ENCODE measurements around the gene CNNM2. TPM values are rescaled to one million over a fixed set of nuclear protein-coding genes. Genes with fewer than 3 reads are reported as not detected.

CNNM2 gene
- total RNA-seq, 1 donor from 2014 or later: 14.3 TPM

DNA sequence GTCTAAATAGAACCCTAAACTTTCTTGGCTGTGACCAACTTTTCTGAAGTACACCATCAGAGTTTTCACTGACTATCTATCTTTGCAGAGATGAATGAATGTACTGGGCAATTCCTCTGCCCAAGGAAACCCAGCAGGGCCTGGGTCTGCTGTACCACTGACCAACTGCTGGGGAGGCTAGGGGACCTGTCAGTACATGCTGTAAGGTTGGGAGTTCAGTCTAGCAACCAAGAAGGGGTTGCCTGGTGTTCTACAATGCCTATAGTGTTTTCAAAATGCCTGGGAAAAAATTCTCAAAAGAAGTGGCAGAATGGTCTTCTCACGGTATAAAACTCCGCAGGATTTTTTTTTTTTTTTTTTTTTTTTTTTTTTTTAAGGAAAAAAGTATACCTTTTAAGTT, 168.7 kb downstream of the CNNM2 start:
- no peaks in the 10 kb centered on the region for H3K36me3 Mint-ChIP-seq (ENCODE audit: unreplicated experiment)
- no peak for DNase-seq
- no peak overlapping the region for H3K4me3 Mint-ChIP-seq (ENCODE audit: unreplicated experiment)
- H3K27ac Mint-ChIP-seq (ENCODE audit: unreplicated experiment): no peak overlapping the region
- H3K4me1 Mint-ChIP-seq (ENCODE audit: low read depth, unreplicated experiment): no peaks in the 10 kb centered on the region
- H3K9me3 Mint-ChIP-seq (ENCODE audit: unreplicated experiment): no peaks in the 10 kb centered on the region
- peaks cover under 1% of the 10 kb centered on the region for H3K27me3 Mint-ChIP-seq (ENCODE audit: unreplicated experiment)
- TF ChIP-seq, protein P1, sequence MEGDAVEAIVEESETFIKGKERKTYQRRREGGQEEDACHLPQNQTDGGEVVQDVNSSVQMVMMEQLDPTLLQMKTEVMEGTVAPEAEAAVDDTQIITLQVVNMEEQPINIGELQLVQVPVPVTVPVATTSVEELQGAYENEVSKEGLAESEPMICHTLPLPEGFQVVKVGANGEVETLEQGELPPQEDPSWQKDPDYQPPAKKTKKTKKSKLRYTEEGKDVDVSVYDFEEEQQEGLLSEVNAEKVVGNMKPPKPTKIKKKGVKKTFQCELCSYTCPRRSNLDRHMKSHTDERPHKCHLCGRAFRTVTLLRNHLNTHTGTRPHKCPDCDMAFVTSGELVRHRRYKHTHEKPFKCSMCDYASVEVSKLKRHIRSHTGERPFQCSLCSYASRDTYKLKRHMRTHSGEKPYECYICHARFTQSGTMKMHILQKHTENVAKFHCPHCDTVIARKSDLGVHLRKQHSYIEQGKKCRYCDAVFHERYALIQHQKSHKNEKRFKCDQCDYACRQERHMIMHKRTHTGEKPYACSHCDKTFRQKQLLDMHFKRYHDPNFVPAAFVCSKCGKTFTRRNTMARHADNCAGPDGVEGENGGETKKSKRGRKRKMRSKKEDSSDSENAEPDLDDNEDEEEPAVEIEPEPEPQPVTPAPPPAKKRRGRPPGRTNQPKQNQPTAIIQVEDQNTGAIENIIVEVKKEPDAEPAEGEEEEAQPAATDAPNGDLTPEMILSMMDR (IDR thresholded peaks at IDR 0.05; ENCODE audit: partially characterized antibody, unreplicated experiment): no peak

DNA sequence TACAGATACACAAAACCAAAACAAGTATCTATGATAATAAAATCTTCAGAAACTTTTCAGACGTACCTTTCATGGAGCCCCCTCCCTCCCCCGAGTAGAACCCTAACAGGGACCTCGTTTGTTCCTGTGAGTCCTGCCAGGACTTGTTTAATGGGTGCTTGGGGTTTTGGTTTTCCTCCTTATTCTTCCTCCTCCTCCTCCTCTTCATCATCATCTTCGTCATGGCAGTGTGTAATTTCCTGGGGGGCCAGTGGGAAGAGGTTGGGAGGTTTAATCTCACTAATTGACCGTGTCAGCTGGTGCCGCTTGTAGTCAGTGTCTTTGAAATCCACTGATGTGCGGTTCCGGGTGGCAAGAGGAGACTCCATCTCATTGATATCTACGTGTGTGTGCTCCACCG, 171.4 kb downstream of the CNNM2 start:
- no peaks in the 10 kb centered on the region for H3K27me3 Mint-ChIP-seq (ENCODE audit: unreplicated experiment)
- H3K4me3 Mint-ChIP-seq (ENCODE audit: unreplicated experiment): no peak overlapping the region
- H3K27ac Mint-ChIP-seq (ENCODE audit: unreplicated experiment): no peak overlapping the region
- H3K9me3 Mint-ChIP-seq (ENCODE audit: unreplicated experiment): no peaks in the 10 kb centered on the region
- H3K36me3 Mint-ChIP-seq (ENCODE audit: unreplicated experiment): no peaks in the 10 kb centered on the region
- DNase-seq: no peak
- TF ChIP-seq, protein P1 (IDR thresholded peaks at IDR 0.05; ENCODE audit: partially characterized antibody, unreplicated experiment): no peak
- no peaks in the 10 kb centered on the region for H3K4me1 Mint-ChIP-seq (ENCODE audit: low read depth, unreplicated experiment)

DNA sequence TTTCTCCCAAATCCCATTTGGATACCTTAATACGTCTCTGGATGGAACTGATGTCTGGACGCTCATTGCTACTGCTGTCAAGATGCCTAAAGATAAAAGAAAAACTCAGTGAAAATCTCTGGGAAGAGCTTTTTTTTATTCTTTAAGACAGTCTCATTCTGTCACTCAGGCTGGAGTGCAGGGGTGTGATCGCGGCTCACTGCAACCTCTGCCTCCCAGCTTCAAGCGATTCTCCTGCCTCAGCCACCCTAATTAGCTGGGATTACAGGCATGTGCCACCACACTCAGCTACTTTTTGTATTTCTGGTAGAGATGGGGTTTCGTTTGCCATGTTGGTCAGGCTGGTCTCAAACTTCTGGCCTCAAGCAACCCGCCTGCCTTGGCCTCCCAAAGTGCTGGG, 172.8 kb downstream of the CNNM2 start:
- no peaks in the 10 kb centered on the region for H3K4me1 Mint-ChIP-seq (ENCODE audit: low read depth, unreplicated experiment)
- H3K27me3 Mint-ChIP-seq (ENCODE audit: unreplicated experiment): no peaks in the 10 kb centered on the region
- no peak overlapping the region for H3K27ac Mint-ChIP-seq (ENCODE audit: unreplicated experiment)
- H3K4me3 Mint-ChIP-seq (ENCODE audit: unreplicated experiment): no peak overlapping the region
- TF ChIP-seq, protein P1 (IDR thresholded peaks at IDR 0.05; ENCODE audit: partially characterized antibody, unreplicated experiment): no peak
- no peak for DNase-seq
- H3K9me3 Mint-ChIP-seq (ENCODE audit: unreplicated experiment): no peaks in the 10 kb centered on the region
- no peaks in the 10 kb centered on the region for H3K36me3 Mint-ChIP-seq (ENCODE audit: unreplicated experiment)

DNA sequence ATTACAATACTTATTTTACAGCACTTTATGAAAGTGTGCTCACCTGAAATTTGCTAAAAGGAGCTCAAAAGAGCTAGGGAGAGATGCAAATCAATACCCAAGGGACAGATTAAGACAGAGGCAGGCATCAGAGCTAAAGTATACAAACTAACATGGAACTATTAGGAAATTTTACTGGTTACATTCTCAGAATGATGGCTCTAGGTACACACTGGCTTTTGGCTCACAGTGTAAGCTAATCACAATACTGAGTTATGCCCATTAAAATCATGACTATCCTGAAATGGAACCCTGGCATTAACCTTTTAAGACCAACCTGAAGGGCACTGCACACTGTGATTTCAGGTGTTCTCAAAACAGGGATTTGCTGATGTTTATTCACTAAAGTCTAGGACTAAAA, 176.9 kb downstream of the CNNM2 start:
- TF ChIP-seq, protein P1 (IDR thresholded peaks at IDR 0.05; ENCODE audit: partially characterized antibody, unreplicated experiment): no peak
- no peaks in the 10 kb centered on the region for H3K4me1 Mint-ChIP-seq (ENCODE audit: low read depth, unreplicated experiment)
- no peak for DNase-seq
- H3K27ac Mint-ChIP-seq (ENCODE audit: unreplicated experiment): no peak overlapping the region
- no peak overlapping the region for H3K4me3 Mint-ChIP-seq (ENCODE audit: unreplicated experiment)
- H3K27me3 Mint-ChIP-seq (ENCODE audit: unreplicated experiment): no peaks in the 10 kb centered on the region
- H3K9me3 Mint-ChIP-seq (ENCODE audit: unreplicated experiment): no peaks in the 10 kb centered on the region
- no peaks in the 10 kb centered on the region for H3K36me3 Mint-ChIP-seq (ENCODE audit: unreplicated experiment)

DNA sequence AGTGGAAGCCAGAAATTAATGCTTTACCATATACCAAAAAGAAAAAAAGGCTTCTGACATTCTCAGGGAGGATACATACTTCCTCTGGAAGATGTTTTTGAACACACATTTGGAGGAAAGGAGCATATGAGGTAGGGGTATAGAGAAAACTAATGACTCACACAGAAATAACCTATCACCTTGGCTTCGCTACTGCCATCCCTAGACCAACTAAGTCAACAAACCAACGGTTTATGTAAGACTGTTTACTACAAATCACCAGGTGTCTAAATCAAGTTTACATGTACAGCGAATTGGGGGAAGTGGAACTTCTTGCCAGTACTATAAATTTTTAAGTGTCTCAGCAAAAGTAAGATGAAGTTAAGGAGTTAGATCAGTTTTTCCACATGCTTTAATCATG, 178.0 kb downstream of the CNNM2 start:
- no peak for DNase-seq
- H3K27me3 Mint-ChIP-seq (ENCODE audit: unreplicated experiment): no peaks in the 10 kb centered on the region
- no peaks in the 10 kb centered on the region for H3K9me3 Mint-ChIP-seq (ENCODE audit: unreplicated experiment)
- TF ChIP-seq, protein P1 (IDR thresholded peaks at IDR 0.05; ENCODE audit: partially characterized antibody, unreplicated experiment): no peak
- H3K27ac Mint-ChIP-seq (ENCODE audit: unreplicated experiment): no peak overlapping the region
- H3K4me1 Mint-ChIP-seq (ENCODE audit: low read depth, unreplicated experiment): no peaks in the 10 kb centered on the region
- no peaks in the 10 kb centered on the region for H3K36me3 Mint-ChIP-seq (ENCODE audit: unreplicated experiment)
- no peak overlapping the region for H3K4me3 Mint-ChIP-seq (ENCODE audit: unreplicated experiment)

Measured in glutamatergic neuron (in vitro differentiated cells).